ENCODE data around the gene LAMA3. TPM values are rescaled to one million over a fixed set of nuclear protein-coding genes. Genes with fewer than 3 reads are reported as not detected.

Gene LAMA3
- total RNA-seq, 6 experiments from 2014 or later = 1.3 to 5.0 (median 3.0) TPM

DNA sequence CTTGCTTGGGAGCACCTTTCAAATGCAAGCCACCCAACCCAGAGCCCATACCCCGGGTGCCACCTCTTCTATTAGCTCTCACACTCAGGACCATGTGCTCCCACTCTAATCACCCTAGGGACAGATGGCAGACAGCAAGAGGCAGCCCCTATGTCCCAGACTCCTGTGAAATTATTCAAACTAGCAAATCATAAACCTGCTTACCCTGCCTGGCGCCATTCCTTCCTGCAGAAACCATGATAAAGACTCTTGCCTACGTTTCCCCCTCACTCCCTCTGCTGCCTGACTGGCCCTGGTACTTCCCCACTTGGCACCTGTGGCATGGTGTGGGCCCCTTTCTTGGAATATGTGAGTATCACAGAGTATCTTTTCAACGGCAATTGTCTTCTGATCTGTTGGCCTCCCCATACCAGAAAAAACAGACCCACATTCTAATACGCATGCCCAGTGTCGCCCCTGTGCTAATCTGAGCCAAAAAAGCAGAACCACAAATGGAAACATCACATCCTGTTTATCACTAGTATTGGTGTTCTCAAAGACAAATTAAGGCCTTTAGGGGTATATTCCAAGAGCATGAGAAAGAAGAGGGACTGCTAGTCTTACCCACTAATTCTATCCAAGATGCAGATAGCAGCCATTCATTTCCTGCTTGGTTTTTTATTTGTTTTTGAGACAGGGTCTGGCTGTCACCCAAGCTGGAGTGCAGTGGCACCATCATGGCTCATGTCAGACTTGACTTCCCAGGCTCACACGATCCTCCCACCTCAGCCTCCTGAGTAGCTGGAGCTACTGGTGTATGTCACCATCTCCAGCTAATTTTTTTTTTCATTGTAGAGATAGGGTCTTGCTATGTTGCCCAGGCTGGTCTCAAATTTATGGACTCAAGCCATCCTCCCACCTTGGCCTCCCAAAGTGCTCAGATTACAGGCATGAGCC lies 281.2 kb downstream of the LAMA3 start:
- Histone ChIP-seq H3K9me3 (no peaks in the 10 kb centered on the region), H3K4me3 (no peak overlapping the region), H3K27me3 (no peaks in the 10 kb centered on the region), H3K36me3 (no peaks in the 10 kb centered on the region), H3K27ac (no peak overlapping the region), H3K4me1 (peaks cover 0 to 2% (median 0%) of the 10 kb centered on the region in 4 donors)
- DNase-seq (no peak), ATAC-seq (no peak)
- TF ChIP-seq, protein P1, sequence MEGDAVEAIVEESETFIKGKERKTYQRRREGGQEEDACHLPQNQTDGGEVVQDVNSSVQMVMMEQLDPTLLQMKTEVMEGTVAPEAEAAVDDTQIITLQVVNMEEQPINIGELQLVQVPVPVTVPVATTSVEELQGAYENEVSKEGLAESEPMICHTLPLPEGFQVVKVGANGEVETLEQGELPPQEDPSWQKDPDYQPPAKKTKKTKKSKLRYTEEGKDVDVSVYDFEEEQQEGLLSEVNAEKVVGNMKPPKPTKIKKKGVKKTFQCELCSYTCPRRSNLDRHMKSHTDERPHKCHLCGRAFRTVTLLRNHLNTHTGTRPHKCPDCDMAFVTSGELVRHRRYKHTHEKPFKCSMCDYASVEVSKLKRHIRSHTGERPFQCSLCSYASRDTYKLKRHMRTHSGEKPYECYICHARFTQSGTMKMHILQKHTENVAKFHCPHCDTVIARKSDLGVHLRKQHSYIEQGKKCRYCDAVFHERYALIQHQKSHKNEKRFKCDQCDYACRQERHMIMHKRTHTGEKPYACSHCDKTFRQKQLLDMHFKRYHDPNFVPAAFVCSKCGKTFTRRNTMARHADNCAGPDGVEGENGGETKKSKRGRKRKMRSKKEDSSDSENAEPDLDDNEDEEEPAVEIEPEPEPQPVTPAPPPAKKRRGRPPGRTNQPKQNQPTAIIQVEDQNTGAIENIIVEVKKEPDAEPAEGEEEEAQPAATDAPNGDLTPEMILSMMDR (IDR thresholded peaks at IDR 0.05) = no peak
- TF ChIP-seq POLR2A (IDR thresholded peaks at IDR 0.05) = no peak
- 55% methylated on average over 5 of the region's 7 CpGs for WGBS (ENCODE audit: insufficient coverage, low coverage, low lambda C conversion rate, missing lambda C conversion rate)
- intact Hi-C loops (cut with DNase I) = no loop called here

DNA sequence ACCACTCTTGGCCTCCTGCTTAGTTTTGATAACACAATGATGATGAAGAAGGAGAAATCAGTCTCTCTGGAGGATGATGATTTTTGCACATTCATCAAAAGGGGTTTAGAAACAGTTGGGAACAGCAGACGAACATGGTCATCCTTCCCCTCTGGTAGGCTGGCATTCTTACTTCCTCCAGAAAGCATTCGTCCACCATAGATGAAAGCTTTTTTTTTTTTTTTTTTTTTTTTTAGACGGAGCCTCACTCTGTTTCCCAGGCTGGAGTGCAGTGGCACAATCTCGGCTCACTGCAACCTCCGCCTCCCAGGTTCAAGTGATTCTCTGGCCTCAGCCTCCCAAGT lies 281.8 kb downstream of the LAMA3 start:
- intact Hi-C loops (cut with DNase I) = no loop called here
- Histone ChIP-seq H3K27me3 (no peaks in the 10 kb centered on the region), H3K27ac (no peak overlapping the region), H3K36me3 (no peaks in the 10 kb centered on the region), H3K4me1 (no peaks in the 10 kb centered on the region), H3K9me3 (no peaks in the 10 kb centered on the region), H3K4me3 (no peak overlapping the region)
- TF ChIP-seq POLR2A (IDR thresholded peaks at IDR 0.05) = no peak
- TF ChIP-seq, protein P1 (IDR thresholded peaks at IDR 0.05) = no peak
- no peak for ATAC-seq
- DNase-seq = no peak
- WGBS (ENCODE audit: insufficient coverage, low coverage, low lambda C conversion rate, missing lambda C conversion rate) = 60% methylated on average over 4 of the region's 5 CpGs

DNA sequence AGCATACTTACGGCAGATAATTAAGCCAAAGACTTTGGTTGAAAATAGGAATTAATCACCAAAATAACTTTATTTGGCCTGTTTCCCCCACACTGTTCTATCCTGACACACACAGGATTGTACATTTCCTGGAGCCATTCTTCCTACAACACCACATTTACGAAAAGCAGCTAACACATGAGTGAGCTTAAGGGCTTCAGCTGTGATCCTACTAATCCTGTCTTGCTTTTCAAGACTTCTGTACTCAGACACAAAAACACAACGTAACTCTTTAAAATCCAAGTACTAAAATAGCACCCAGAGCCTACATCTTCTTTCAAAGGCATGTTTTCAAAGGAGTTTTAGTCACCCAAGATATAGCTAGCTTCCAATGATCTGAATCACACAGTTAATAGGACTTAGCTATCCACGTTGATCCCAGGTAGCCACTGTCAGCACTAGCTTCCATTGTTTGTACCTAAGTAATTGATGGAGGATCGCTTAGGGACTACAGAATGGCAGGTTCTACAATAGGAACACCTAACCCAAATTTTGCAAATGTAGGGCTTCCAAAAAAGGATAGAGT lies 282.5 kb downstream of the LAMA3 start:
- DNase-seq (no peak), ATAC-seq (no peak)
- 81% methylated on average over 5 of the region's 5 CpGs for WGBS (ENCODE audit: insufficient coverage, low coverage, low lambda C conversion rate, missing lambda C conversion rate)
- H3K27ac ChIP-seq = no peak overlapping the region
- H3K36me3 ChIP-seq = no peaks in the 10 kb centered on the region
- intact Hi-C loops (cut with DNase I) = no loop called here
- H3K27me3 ChIP-seq = no peaks in the 10 kb centered on the region
- no peak overlapping the region for H3K4me3 ChIP-seq
- TF ChIP-seq, protein P1 (IDR thresholded peaks at IDR 0.05) = no peak
- no peaks in the 10 kb centered on the region for H3K4me1 ChIP-seq
- no peaks in the 10 kb centered on the region for H3K9me3 ChIP-seq

DNA sequence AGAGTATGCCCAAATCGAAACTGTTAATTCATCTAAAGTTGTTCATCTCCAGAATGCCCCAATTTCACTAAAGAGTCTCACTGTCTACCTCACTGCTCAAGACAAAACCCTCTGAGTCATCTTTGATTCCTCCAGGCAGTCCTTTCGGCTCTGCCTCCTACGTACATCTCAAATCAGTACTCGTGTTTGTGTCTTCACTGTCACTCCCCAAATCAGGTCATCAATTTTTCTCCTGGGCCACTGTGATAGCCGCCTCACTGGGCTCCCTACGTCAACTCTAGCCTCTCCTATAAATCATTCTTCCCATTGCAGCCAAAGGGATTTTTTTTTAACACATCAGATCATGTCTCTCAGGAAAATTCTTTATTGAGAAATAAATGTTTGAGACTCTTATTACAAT lies 283.2 kb downstream of the LAMA3 start:
- Histone ChIP-seq H3K9me3 (no peaks in the 10 kb centered on the region), H3K4me1 (no peaks in the 10 kb centered on the region), H3K4me3 (no peak overlapping the region), H3K27ac (no peak overlapping the region), H3K27me3 (no peaks in the 10 kb centered on the region), H3K36me3 (no peaks in the 10 kb centered on the region)
- DNase-seq (no peak), ATAC-seq (no peak)
- WGBS (ENCODE audit: insufficient coverage, low coverage, low lambda C conversion rate, missing lambda C conversion rate) = 61% methylated on average over 6 of the region's 6 CpGs
- TF ChIP-seq POLR2A (IDR thresholded peaks at IDR 0.05) = no peak
- TF ChIP-seq, protein P1 (IDR thresholded peaks at IDR 0.05) = no peak
- intact Hi-C loops (cut with DNase I) = no loop called here

All from right lobe of liver (tissue), 6 donors.